Measurements from ENCODE around the gene TMEM63B.

The TMEM63B gene

GRCh38 chr6:44122801-44123200 is 4.6 kb upstream of the TMEM63B start:
- TF ChIP-seq FOXP2 (optimal IDR thresholded peaks at IDR 0.05; ENCODE audit: borderline replicate concordance, extremely low read depth, extremely low read length, insufficient read depth) (no peak), SIN3A (IDR thresholded peaks at IDR 0.05; ENCODE audit: borderline replicate concordance, insufficient read depth, low read length) (no peak), REST (IDR thresholded peaks at IDR 0.05; ENCODE audit: insufficient read depth in 1 of 2, low read depth in 2 of 2, low read length in 2 of 2) (no peak)

GRCh38 chr6:44123544-44123943 is 3.8 kb upstream of the TMEM63B start:
- no peak for TF ChIP-seq FOXP2 (optimal IDR thresholded peaks at IDR 0.05; ENCODE audit: borderline replicate concordance, extremely low read depth, extremely low read length, insufficient read depth)
- no peak for TF ChIP-seq TAF1 (IDR thresholded peaks at IDR 0.05; ENCODE audit: borderline replicate concordance, insufficient read depth, low read length)
- TF ChIP-seq REST (IDR thresholded peaks at IDR 0.05; ENCODE audit: insufficient read depth in 1 of 2, low read depth in 2 of 2, low read length in 2 of 2): no peak
- TF ChIP-seq SIN3A (IDR thresholded peaks at IDR 0.05; ENCODE audit: borderline replicate concordance, insufficient read depth, low read length): no peak
- no peak for TF ChIP-seq POLR2AphosphoS5 (IDR thresholded peaks at IDR 0.05; ENCODE audit: low read depth, low read length)

GRCh38 chr6:44126320-44127149 is 819 bp upstream of the TMEM63B start:
- TF ChIP-seq REST (IDR thresholded peaks at IDR 0.05; ENCODE audit: insufficient read depth in 1 of 2, low read depth in 2 of 2, low read length in 2 of 2) (no peak), POLR2AphosphoS5 (IDR thresholded peaks at IDR 0.05; ENCODE audit: low read depth, low read length) (no peak), SIN3A (IDR thresholded peaks at IDR 0.05; ENCODE audit: borderline replicate concordance, insufficient read depth, low read length) (no peak), TAF1 (IDR thresholded peaks at IDR 0.05; ENCODE audit: borderline replicate concordance, insufficient read depth, low read length) (no peak), FOXP2 (optimal IDR thresholded peaks at IDR 0.05; ENCODE audit: borderline replicate concordance, extremely low read depth, extremely low read length, insufficient read depth) (no peak)

GRCh38 chr6:44128020-44128917 is 915 bp downstream of the TMEM63B start:
- TF ChIP-seq SIN3A (IDR thresholded peaks at IDR 0.05; ENCODE audit: borderline replicate concordance, insufficient read depth, low read length) (no peak), TAF1 (IDR thresholded peaks at IDR 0.05; ENCODE audit: borderline replicate concordance, insufficient read depth, low read length) (no peak), FOXP2 (optimal IDR thresholded peaks at IDR 0.05; ENCODE audit: borderline replicate concordance, extremely low read depth, extremely low read length, insufficient read depth) (no peak), REST (IDR thresholded peaks at IDR 0.05; ENCODE audit: insufficient read depth in 1 of 2, low read depth in 2 of 2, low read length in 2 of 2) (no peak), POLR2AphosphoS5 (IDR thresholded peaks at IDR 0.05; ENCODE audit: low read depth, low read length) (no peak)
